Effector memory CD8-positive, alpha-beta T cell (primary cell): ENCODE measurements around the gene FBXL22.

Experiments used
- ATAC-seq: fragments of 150-1000 bp; cut with Tn5 transposase; replicated peaks from 2 replicates; pipeline ENCODE4 v1.10.0; 2021; ENCODE audit warnings: mild to moderate bottlenecking, moderate library complexity
- DNase-seq, 3 experiments: peaks; one replicate each; pipeline ENCODE4 v3.0.0; 2021
- H3K27ac Mint-ChIP-seq, 2 donors: one replicate each; pipeline ENCODE4 v1.8.0; 2022; ENCODE audit warnings: mild to moderate bottlenecking in 2 of 2, mixed read lengths in 2 of 2, moderate library complexity in 2 of 2
- H3K27me3 Mint-ChIP-seq, 2 donors: one replicate each; pipeline ENCODE4 v1.8.0; 2022; ENCODE audit warnings: mixed read lengths in 2 of 2
- H3K36me3 Mint-ChIP-seq: one replicate; pipeline ENCODE4 v1.8.0; 2022; ENCODE audit warnings: mild to moderate bottlenecking, moderate library complexity, mixed read lengths; ENCODE audit not compliant: insufficient read depth
- H3K4me1 Mint-ChIP-seq, 2 donors: one replicate each; pipeline ENCODE4 v1.8.0; 2022; ENCODE audit warnings: low read depth in 2 of 2, mixed read lengths in 2 of 2
- H3K4me3 Mint-ChIP-seq, 2 donors: one replicate each; pipeline ENCODE4 v1.8.0; 2022; ENCODE audit warnings: mild to moderate bottlenecking in 2 of 2, mixed read lengths in 2 of 2, moderate library complexity in 2 of 2
- H3K9me3 Mint-ChIP-seq, 2 donors: one replicate each; pipeline ENCODE4 v1.8.0; 2022; ENCODE audit warnings: mixed read lengths in 2 of 2
- total RNA-seq, 9 experiments: gene quantifications; one replicate each; lab custom pipeline; 2026; lab: John Stamatoyannopoulos, UW

FBXL22 gene
- 0.67 to 2.9 (median 1.2) reads per million in 9 experiments for total RNA-seq

- DNase-seq: no peak
- H3K36me3 Mint-ChIP-seq: peaks cover 64% of the 10 kb centered on the region
- no peaks in the 10 kb centered on the region for H3K9me3 Mint-ChIP-seq
- H3K27ac Mint-ChIP-seq: peak within 1 kb of the TSS; percentile 77 to 91
- ATAC-seq: no peak
- H3K4me1 Mint-ChIP-seq: peaks cover 30 to 33% of the 10 kb centered on the region in 2 donors
- no peaks in the 10 kb centered on the region for H3K27me3 Mint-ChIP-seq
- H3K4me3 Mint-ChIP-seq: no peak within 1 kb of the TSS
Measured at GRCh38 chr15:63597038-63597790, at the start of gene FBXL22. Gene FBXL22 (plus strand): TSS chr15:63597387. CDS start chr15:63597393, 6 bp downstream.

- DNase-seq (no peak), ATAC-seq (no peak)
- H3K4me3 Mint-ChIP-seq: no peak overlapping the region
- no peaks in the 10 kb centered on the region for H3K27me3 Mint-ChIP-seq
- H3K36me3 Mint-ChIP-seq: peaks cover 47% of the 10 kb centered on the region
- H3K27ac Mint-ChIP-seq: no peak overlapping the region
- peaks cover 9 to 42% of the 10 kb centered on the region in 2 donors for H3K4me1 Mint-ChIP-seq
- H3K9me3 Mint-ChIP-seq: no peaks in the 10 kb centered on the region
Measured at GRCh38 chr15:63551400-63551799, 45.8 kb upstream of the FBXL22 start.

- peak overlapping the region; percentile 9 to 81 for H3K27ac Mint-ChIP-seq
- no peak overlapping the region for H3K4me3 Mint-ChIP-seq
- H3K36me3 Mint-ChIP-seq: peaks cover 50% of the 10 kb centered on the region
- H3K9me3 Mint-ChIP-seq: no peaks in the 10 kb centered on the region
- peak; percentile 67 for ATAC-seq
- H3K27me3 Mint-ChIP-seq: no peaks in the 10 kb centered on the region
- DNase-seq: no peak
- H3K4me1 Mint-ChIP-seq: peaks cover 7 to 37% of the 10 kb centered on the region in 2 donors
Measured at GRCh38 chr15:63553388-63553791, 43.8 kb upstream of the FBXL22 start.

GRCh38 chr15:63554337-63554927 is 42.8 kb upstream of the FBXL22 start:
- Mint-ChIP-seq H3K4me3 (no peak overlapping the region), H3K4me1 (peaks cover 9 to 33% of the 10 kb centered on the region in 2 donors), H3K36me3 (peaks cover 59% of the 10 kb centered on the region), H3K27ac (peak overlapping the region in 1 of 2 donors; percentile 81), H3K9me3 (no peaks in the 10 kb centered on the region), H3K27me3 (no peaks in the 10 kb centered on the region)
- no peak for ATAC-seq
- DNase-seq: no peak

GRCh38 chr15:63555507-63555906 is 41.7 kb upstream of the FBXL22 start:
- H3K4me3 Mint-ChIP-seq: no peak overlapping the region
- H3K27me3 Mint-ChIP-seq: no peaks in the 10 kb centered on the region
- peak overlapping the region; percentile 70 to 81 for H3K27ac Mint-ChIP-seq
- no peaks in the 10 kb centered on the region for H3K9me3 Mint-ChIP-seq
- H3K36me3 Mint-ChIP-seq: peaks cover 66% of the 10 kb centered on the region
- no peak for DNase-seq
- peaks cover 11 to 29% of the 10 kb centered on the region in 2 donors for H3K4me1 Mint-ChIP-seq
- ATAC-seq: no peak

- DNase-seq: no peak
- Mint-ChIP-seq H3K27me3 (no peaks in the 10 kb centered on the region), H3K27ac (peak overlapping the region; percentile 70 to 81), H3K4me3 (no peak overlapping the region), H3K36me3 (peaks cover 74% of the 10 kb centered on the region), H3K9me3 (no peaks in the 10 kb centered on the region), H3K4me1 (peaks cover 16 to 34% of the 10 kb centered on the region in 2 donors)
- ATAC-seq: no peak
Measured at GRCh38 chr15:63556246-63556645, 40.9 kb upstream of the FBXL22 start.

GRCh38 chr15:63556736-63557135 is 40.5 kb upstream of the FBXL22 start:
- DNase-seq: no peak
- no peak for ATAC-seq
- no peaks in the 10 kb centered on the region for H3K27me3 Mint-ChIP-seq
- no peak overlapping the region for H3K27ac Mint-ChIP-seq
- H3K9me3 Mint-ChIP-seq: no peaks in the 10 kb centered on the region
- H3K4me1 Mint-ChIP-seq: peaks cover 16 to 34% of the 10 kb centered on the region in 2 donors
- H3K36me3 Mint-ChIP-seq: peaks cover 78% of the 10 kb centered on the region
- no peak overlapping the region for H3K4me3 Mint-ChIP-seq

GRCh38 chr15:63559753-63560152 is 37.4 kb upstream of the FBXL22 start:
- no peaks in the 10 kb centered on the region for H3K9me3 Mint-ChIP-seq
- DNase-seq (no peak), ATAC-seq (no peak)
- H3K4me3 Mint-ChIP-seq: no peak overlapping the region
- H3K27me3 Mint-ChIP-seq: no peaks in the 10 kb centered on the region
- peak overlapping the region in 1 of 2 donors; percentile 86 for H3K27ac Mint-ChIP-seq
- H3K4me1 Mint-ChIP-seq: peaks cover 15 to 22% of the 10 kb centered on the region in 2 donors
- peaks cover 91% of the 10 kb centered on the region for H3K36me3 Mint-ChIP-seq

- H3K36me3 Mint-ChIP-seq: peaks cover 91% of the 10 kb centered on the region
- no peaks in the 10 kb centered on the region for H3K27me3 Mint-ChIP-seq
- peaks cover 11 to 23% of the 10 kb centered on the region in 2 donors for H3K4me1 Mint-ChIP-seq
- peak overlapping the region; percentile 71 to 78 for H3K27ac Mint-ChIP-seq
- DNase-seq: no peak
- ATAC-seq: peak; percentile 57
- H3K4me3 Mint-ChIP-seq: no peak overlapping the region
- no peaks in the 10 kb centered on the region for H3K9me3 Mint-ChIP-seq
Measured at GRCh38 chr15:63560741-63561448, 36.3 kb upstream of the FBXL22 start.

GRCh38 chr15:63564093-63564492 is 33.1 kb upstream of the FBXL22 start:
- H3K36me3 Mint-ChIP-seq: peaks cover 93% of the 10 kb centered on the region
- H3K9me3 Mint-ChIP-seq: no peaks in the 10 kb centered on the region
- ATAC-seq: no peak
- H3K4me1 Mint-ChIP-seq: peaks cover 11 to 20% of the 10 kb centered on the region in 2 donors
- peak overlapping the region; percentile 22 to 72 for H3K27ac Mint-ChIP-seq
- H3K4me3 Mint-ChIP-seq: no peak overlapping the region
- H3K27me3 Mint-ChIP-seq: no peaks in the 10 kb centered on the region
- no peak for DNase-seq

GRCh38 chr15:63565536-63566186 is 31.5 kb upstream of the FBXL22 start:
- Mint-ChIP-seq H3K4me3 (no peak overlapping the region), H3K36me3 (peaks cover 91% of the 10 kb centered on the region), H3K4me1 (peaks cover 6 to 15% of the 10 kb centered on the region in 2 donors), H3K27me3 (no peaks in the 10 kb centered on the region), H3K9me3 (no peaks in the 10 kb centered on the region), H3K27ac (peak overlapping the region; percentile 3 to 35)
- ATAC-seq (no peak), DNase-seq (no peak)

GRCh38 chr15:63572749-63573464 is 24.3 kb upstream of the FBXL22 start:
- DNase-seq (no peak), ATAC-seq (no peak)
- Mint-ChIP-seq H3K4me3 (no peak overlapping the region), H3K9me3 (no peaks in the 10 kb centered on the region), H3K27me3 (no peaks in the 10 kb centered on the region), H3K27ac (peak overlapping the region; percentile 75 to 80), H3K4me1 (peaks cover 0 to 10% of the 10 kb centered on the region in 2 donors), H3K36me3 (peaks cover 96% of the 10 kb centered on the region)
